Tibial nerve (tissue), 3 donors: ENCODE results near the gene TVP23A.

ENCODE experiments used
- CTCF ChIP-seq, 5 experiments: fragments of 200-600 bp in 3 of 5; fragments of 450-650 bp in 2 of 5; sonication (generic) in 3 of 5; IDR thresholded peaks; one replicate each; pipeline ENCODE4 v1.5.1; 2016 to 2019; ENCODE audit warnings: antibody characterized with exemption in 5 of 5, mild to moderate bottlenecking in 3 of 5, moderate library complexity in 2 of 5
- POLR2A ChIP-seq, 2 donors: fragments of 450-650 bp; IDR thresholded peaks; one replicate each; pipeline ENCODE4 v1.6.1; 2017; ENCODE audit warnings: antibody characterized with exemption in 2 of 2, mild to moderate bottlenecking in 2 of 2, moderate library complexity in 2 of 2

GRCh38 chr16:10777356-10777755 is 41.2 kb downstream of the TVP23A start:
- no peak for TF ChIP-seq CTCF (IDR thresholded peaks at IDR 0.05)
- TF ChIP-seq POLR2A (IDR thresholded peaks at IDR 0.05): no peak
